ENCODE results near the gene C19orf25.
"Not testable (repeated sequence)": the region's sequence is repeated elsewhere in the genome, so short reads cannot be mapped to it uniquely, and the experiment has no call there.

C19orf25 gene

GRCh38 chr19:1445932-1446712, 32.9 kb downstream of the C19orf25 start:
- DNase-seq, result no peak

GRCh38 chr19:1445185-1445931, 33.7 kb downstream of the C19orf25 start:
- DNase-seq, result peak; percentile 91

GRCh38 chr19:1441677-1442438, 37.2 kb downstream of the C19orf25 start:
- DNase-seq, result no peak

- DNase-seq, result no peak
Measured at GRCh38 chr19:1441022-1441426, 38.0 kb downstream of the C19orf25 start.

GRCh38 chr19:1440418-1440801, 38.6 kb downstream of the C19orf25 start:
- no peak for DNase-seq

- not testable (repeated sequence) for DNase-seq
Measured at GRCh38 chr19:1439525-1440417, 39.2 kb downstream of the C19orf25 start.

- DNase-seq, result no peak
Measured at GRCh38 chr19:1438933-1439354, 40.1 kb downstream of the C19orf25 start.

GRCh38 chr19:1438035-1438932, 40.7 kb downstream of the C19orf25 start, which contains the start of gene RPS15:
TSS of gene RPS15 (plus strand) at chr19:1438396. CDS start at chr19:1438426, 30 bp downstream.
- DNase-seq, result peak; percentile 98

GRCh38 chr19:1437609-1438008, 41.4 kb downstream of the C19orf25 start:
- no peak for DNase-seq

GRCh38 chr19:1435378-1435989, 43.5 kb downstream of the C19orf25 start:
- DNase-seq, result no peak

GRCh38 chr19:1434577-1435060, 44.4 kb downstream of the C19orf25 start:
- no peak for DNase-seq

- DNase-seq, result no peak
Measured at GRCh38 chr19:1434040-1434366, 45.0 kb downstream of the C19orf25 start.

- DNase-seq, result no peak
Measured at GRCh38 chr19:1433119-1434039, 45.6 kb downstream of the C19orf25 start.

- no peak for DNase-seq
Measured at GRCh38 chr19:1432507-1432887, 46.5 kb downstream of the C19orf25 start.

- DNase-seq, result no peak
Measured at GRCh38 chr19:1431759-1432506, 47.1 kb downstream of the C19orf25 start.

GRCh38 chr19:1430246-1430645, 48.8 kb downstream of the C19orf25 start:
- no peak for DNase-seq

GRCh38 chr19:1429750-1430149, 49.3 kb downstream of the C19orf25 start:
- DNase-seq, result no peak

- no peak for DNase-seq
Measured at GRCh38 chr19:1428738-1429391, 50.1 kb downstream of the C19orf25 start.

Data from activated effector memory CD4-positive, alpha-beta T cell treated with anti-CD3 and anti-CD28 coated beads, Interleukin-2, amount 50 U/mL, for 16 hours (primary cell).